Nephron (organoid): ENCODE results near the gene ARMC9.

ENCODE experiments used
- H3K27ac Mint-ChIP-seq, 3 experiments: 2 replicates each; pipeline ENCODE4 v1.8.0; 2020; ENCODE audit warnings: mixed read lengths in 3 of 3, mild to moderate bottlenecking in 2 of 3, moderate library complexity in 1 of 3
- H3K27me3 Mint-ChIP-seq: 2 replicates; pipeline ENCODE4 v1.8.0; 2021; ENCODE audit warnings: low read depth, mild to moderate bottlenecking, moderate library complexity, mixed read lengths
- H3K36me3 Mint-ChIP-seq: 2 replicates; pipeline ENCODE4 v1.8.0; 2020; ENCODE audit warnings: low read depth, mixed read lengths
- H3K4me1 Mint-ChIP-seq: 2 replicates; pipeline ENCODE4 v1.8.0; 2020; ENCODE audit warnings: mixed read lengths
- H3K4me3 Mint-ChIP-seq, 3 experiments: 2 replicates each; pipeline ENCODE4 v1.8.0; 2020; ENCODE audit warnings: mild to moderate bottlenecking in 3 of 3, mixed read lengths in 3 of 3, moderate library complexity in 2 of 3
- H3K9me3 Mint-ChIP-seq: 2 replicates; pipeline ENCODE4 v1.8.0; 2020; ENCODE audit warnings: mixed read lengths
- TF ChIP-seq, protein P1 (sequence below), 3 experiments: fragments of 200-600 bp; sonication (generic); IDR thresholded peaks; one replicate each; pipeline ENCODE4 v1.5.0; 2021; ENCODE audit warnings: antibody characterized with exemption in 3 of 3; ENCODE audit not compliant: unreplicated experiment in 3 of 3

ARMC9 gene

DNA sequence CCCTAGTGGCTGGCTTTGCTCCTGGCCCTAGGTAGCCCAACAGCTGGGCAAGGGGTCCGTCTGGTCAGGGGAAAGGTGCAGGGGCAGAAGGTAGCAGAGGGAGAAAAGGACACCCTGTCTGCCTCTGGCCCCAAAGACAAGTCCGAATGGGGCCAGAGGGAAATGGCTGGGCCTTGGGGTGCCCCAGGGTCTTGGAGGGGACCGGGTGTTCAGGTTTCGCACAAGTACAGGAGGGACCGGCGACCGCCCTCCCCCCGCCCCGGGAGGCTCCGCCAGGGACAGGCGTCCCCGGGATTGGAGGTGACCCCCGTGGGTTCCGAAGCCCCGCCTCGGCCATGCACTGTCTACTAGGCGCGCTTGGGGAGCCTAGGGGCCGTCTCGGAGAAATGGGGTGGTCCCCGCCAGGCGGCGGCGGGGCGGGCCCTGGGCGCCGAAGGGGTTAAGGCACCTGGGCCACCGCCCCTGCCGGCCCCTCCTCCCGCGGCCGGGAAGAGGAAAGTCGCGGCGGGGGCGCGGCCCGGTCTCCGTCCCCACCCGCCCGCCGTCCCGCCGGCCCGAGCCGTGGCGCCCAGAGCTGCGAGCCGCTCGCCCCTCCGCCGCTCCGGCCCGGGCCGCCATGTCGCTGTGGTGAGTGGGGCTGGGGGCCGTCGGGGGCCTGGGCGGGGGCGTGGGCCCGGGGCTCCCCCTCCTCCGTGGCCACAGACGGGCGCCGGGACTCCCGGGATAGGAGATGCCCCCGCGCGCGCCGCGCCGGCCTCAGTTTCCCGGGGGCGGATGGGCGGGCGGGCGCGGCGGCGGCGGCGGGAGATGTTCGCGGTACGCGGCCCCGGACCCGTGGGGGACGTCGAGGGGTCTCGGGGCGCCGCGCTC, 197.0 kb downstream of the ARMC9 start, which contains the start of gene B3GNT7:
TSS of gene B3GNT7 (plus strand) at position 523 of the 870 bp plus-strand sequence. CDS start at position 617, 94 bp downstream.
- H3K27me3 Mint-ChIP-seq = peaks cover 61% of the 10 kb centered on the region
- peak within 1 kb of the TSS in 2 of 3 experiments; percentile 46 to 83 for H3K27ac Mint-ChIP-seq
- H3K4me3 Mint-ChIP-seq = peak within 1 kb of the TSS; percentile 75 to 84 (median 82)
- no peaks in the 10 kb centered on the region for H3K9me3 Mint-ChIP-seq
- peaks cover 23% of the 10 kb centered on the region for H3K4me1 Mint-ChIP-seq
- H3K36me3 Mint-ChIP-seq = no peaks in the 10 kb centered on the region
- TF ChIP-seq, protein P1, sequence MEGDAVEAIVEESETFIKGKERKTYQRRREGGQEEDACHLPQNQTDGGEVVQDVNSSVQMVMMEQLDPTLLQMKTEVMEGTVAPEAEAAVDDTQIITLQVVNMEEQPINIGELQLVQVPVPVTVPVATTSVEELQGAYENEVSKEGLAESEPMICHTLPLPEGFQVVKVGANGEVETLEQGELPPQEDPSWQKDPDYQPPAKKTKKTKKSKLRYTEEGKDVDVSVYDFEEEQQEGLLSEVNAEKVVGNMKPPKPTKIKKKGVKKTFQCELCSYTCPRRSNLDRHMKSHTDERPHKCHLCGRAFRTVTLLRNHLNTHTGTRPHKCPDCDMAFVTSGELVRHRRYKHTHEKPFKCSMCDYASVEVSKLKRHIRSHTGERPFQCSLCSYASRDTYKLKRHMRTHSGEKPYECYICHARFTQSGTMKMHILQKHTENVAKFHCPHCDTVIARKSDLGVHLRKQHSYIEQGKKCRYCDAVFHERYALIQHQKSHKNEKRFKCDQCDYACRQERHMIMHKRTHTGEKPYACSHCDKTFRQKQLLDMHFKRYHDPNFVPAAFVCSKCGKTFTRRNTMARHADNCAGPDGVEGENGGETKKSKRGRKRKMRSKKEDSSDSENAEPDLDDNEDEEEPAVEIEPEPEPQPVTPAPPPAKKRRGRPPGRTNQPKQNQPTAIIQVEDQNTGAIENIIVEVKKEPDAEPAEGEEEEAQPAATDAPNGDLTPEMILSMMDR (IDR thresholded peaks at IDR 0.05; ENCODE audit: unreplicated experiment in 3 of 3) = no peak

DNA sequence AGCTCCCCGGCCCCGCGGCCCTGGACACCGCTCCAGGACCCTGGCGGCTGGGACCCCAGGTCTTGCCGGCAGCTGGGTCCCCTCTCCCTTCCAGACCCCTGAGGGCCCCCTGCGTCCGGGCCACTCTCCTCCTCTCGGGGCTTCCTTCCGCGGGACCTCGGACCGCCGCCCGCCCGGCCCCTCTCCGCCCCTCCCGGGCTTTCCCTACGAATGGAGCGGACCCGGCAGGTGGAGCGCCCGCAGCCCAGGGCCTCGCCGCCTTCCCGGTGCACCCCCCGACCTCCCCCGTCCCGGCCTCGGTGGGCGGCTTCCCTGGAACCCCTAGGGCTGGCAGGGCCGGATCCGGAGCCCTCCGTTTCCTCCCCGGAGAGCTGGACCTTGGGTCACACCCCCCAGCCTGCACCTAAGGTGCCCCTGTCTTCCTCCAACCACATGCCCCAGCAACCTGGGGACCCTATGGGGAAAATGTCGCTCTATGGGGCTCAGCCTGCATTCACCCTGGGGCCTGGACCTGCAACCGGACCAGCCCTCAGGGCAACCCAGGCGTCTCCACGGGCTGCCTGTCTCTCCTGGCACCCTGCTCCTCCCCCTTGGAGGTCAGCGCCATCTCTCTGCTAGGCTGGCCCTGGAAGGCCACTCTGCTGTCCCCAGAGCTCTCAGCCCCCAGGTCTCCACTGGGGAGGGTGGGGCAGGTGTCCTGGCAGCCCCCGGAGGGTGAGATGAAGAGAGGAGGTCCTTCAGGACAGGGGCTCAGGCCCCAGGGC, 197.8 kb downstream of the ARMC9 start:
- Mint-ChIP-seq H3K9me3 (no peaks in the 10 kb centered on the region), H3K4me1 (peaks cover 25% of the 10 kb centered on the region), H3K4me3 (peak overlapping the region; percentile 58 to 72 (median 66)), H3K36me3 (no peaks in the 10 kb centered on the region), H3K27ac (no peak overlapping the region), H3K27me3 (peaks cover 61% of the 10 kb centered on the region)
- TF ChIP-seq, protein P1 (IDR thresholded peaks at IDR 0.05; ENCODE audit: unreplicated experiment in 3 of 3) = no peak

DNA sequence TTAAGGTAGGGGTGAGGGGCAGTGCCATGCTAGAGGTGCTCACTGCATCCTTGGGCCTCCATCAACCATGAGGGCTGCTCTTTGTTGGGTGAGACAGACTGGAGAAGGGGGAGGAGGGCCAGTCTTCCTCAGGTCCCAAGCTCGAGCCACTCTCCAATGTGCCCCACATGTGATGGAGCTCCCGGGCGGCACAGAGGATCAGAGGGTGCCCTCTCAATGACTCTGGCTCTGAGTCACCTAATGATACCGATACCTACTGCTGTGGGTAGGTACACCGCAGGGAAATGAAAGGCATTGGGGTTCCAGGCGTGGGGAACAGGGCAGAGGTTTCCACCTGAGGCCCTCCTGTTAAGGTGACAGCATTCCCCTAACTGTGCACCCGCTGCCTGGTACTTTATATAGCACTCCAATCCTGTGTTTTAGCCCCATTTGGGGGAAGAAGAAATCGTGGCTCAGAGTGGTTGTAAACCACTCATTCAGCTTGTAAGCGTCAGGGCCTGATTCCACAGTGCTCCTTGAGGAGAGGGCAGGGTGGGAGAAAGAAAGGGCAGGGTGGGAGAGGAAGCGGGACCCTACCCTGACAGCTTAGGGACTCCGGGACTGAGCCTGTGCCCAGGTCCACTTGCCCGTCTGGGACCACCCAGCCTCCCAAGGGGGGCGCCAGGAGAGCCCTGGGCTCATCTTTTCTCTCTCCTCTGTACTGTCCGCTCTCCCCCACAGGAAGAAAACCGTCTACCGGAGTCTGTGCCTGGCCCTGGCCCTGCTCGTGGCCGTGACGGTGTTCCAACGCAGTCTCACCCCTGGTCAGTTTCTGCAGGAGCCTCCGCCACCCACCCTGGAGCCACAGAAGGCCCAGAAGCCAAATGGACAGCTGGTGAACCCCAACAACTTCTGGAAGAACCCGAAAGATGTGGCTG, 198.8 kb downstream of the ARMC9 start:
- Mint-ChIP-seq H3K36me3 (no peaks in the 10 kb centered on the region), H3K4me1 (peaks cover 32% of the 10 kb centered on the region), H3K4me3 (peak overlapping the region; percentile 52 to 72 (median 71)), H3K27me3 (peaks cover 53% of the 10 kb centered on the region), H3K9me3 (no peaks in the 10 kb centered on the region), H3K27ac (no peak overlapping the region)
- TF ChIP-seq, protein P1 (IDR thresholded peaks at IDR 0.05; ENCODE audit: unreplicated experiment in 3 of 3) = no peak

DNA sequence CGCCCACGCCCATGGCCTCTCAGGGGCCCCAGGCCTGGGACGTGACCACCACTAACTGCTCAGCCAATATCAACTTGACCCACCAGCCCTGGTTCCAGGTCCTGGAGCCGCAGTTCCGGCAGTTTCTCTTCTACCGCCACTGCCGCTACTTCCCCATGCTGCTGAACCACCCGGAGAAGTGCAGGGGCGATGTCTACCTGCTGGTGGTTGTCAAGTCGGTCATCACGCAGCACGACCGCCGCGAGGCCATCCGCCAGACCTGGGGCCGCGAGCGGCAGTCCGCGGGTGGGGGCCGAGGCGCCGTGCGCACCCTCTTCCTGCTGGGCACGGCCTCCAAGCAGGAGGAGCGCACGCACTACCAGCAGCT, 199.5 kb downstream of the ARMC9 start:
- TF ChIP-seq, protein P1 (IDR thresholded peaks at IDR 0.05; ENCODE audit: unreplicated experiment in 3 of 3) = no peak
- Mint-ChIP-seq H3K27ac (no peak overlapping the region), H3K27me3 (peaks cover 48% of the 10 kb centered on the region), H3K9me3 (no peaks in the 10 kb centered on the region), H3K36me3 (no peaks in the 10 kb centered on the region), H3K4me3 (no peak overlapping the region), H3K4me1 (peaks cover 39% of the 10 kb centered on the region)

DNA sequence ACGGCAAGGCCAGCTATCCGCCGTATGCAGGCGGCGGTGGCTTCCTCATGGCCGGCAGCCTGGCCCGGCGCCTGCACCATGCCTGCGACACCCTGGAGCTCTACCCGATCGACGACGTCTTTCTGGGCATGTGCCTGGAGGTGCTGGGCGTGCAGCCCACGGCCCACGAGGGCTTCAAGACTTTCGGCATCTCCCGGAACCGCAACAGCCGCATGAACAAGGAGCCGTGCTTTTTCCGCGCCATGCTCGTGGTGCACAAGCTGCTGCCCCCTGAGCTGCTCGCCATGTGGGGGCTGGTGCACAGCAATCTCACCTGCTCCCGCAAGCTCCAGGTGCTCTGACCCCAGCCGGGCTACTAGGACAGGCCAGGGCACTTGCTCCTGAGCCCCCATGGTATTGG, 200.2 kb downstream of the ARMC9 start:
- no peak overlapping the region for H3K27ac Mint-ChIP-seq
- no peaks in the 10 kb centered on the region for H3K9me3 Mint-ChIP-seq
- no peaks in the 10 kb centered on the region for H3K36me3 Mint-ChIP-seq
- TF ChIP-seq, protein P1 (IDR thresholded peaks at IDR 0.05; ENCODE audit: unreplicated experiment in 3 of 3) = no peak
- H3K4me1 Mint-ChIP-seq = peaks cover 45% of the 10 kb centered on the region
- peaks cover 47% of the 10 kb centered on the region for H3K27me3 Mint-ChIP-seq
- H3K4me3 Mint-ChIP-seq = peak overlapping the region in 1 of 3 experiments; percentile 47
